Measurements from ENCODE around the gene EMILIN2. TPM values are rescaled to one million over a fixed set of nuclear protein-coding genes. Genes with fewer than 3 reads are reported as not detected.
A peak's percentile ranks its signal among the peaks of the same experiment; 100 is the strongest.

Gene EMILIN2
- total and polyA plus RNA-seq, 9 of the 15 experiments (the other 6 are each of a cell fraction or from before 2014, with no cell fraction given): 0.01 to 0.40 (median 0.19) TPM

DNA sequence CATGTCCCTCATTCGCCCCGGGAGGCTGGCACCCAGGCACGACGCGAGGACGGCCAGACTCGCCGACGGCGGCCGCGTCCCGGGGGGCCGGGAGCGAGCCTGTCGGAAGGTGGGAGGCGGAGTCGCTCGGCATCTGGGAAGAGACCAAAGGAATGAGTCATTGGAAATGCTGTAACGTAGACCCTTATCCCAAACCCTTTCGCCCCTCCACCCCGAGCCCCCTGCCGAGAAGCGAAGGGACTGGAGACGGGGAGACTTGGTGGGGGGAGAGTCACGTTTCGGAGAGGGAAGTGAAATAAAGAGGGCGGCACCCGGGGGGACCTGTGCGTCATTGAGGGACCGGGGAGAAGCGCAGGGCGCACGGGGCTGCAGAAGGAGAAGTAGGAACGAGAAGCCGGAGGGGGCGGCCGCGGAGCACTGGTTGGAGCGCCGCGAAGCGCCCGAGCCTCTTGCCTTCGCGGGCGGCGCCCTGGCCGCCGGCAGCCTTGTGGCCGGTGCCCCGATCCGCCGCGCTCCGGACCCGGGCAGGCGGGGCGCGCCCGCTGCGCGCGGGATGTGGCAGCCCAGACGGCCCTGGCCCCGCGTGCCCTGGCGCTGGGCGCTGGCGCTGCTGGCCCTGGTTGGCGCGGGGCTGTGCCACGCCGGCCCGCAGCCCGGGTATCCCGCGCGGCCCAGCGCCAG lies at the start of gene EMILIN2 (continued):
- 0 out of 2 replicates have a peak, but pooled peaks have one; percentile 29 for TF ChIP-seq BCOR (IDR thresholded peaks at IDR 0.05)
- TF ChIP-seq BHLHE40 (IDR thresholded peaks at IDR 0.05; ENCODE audit: low read length): peak; percentile 35; the same call in 1 of the 2 replicates
- TF ChIP-seq, protein P1, sequence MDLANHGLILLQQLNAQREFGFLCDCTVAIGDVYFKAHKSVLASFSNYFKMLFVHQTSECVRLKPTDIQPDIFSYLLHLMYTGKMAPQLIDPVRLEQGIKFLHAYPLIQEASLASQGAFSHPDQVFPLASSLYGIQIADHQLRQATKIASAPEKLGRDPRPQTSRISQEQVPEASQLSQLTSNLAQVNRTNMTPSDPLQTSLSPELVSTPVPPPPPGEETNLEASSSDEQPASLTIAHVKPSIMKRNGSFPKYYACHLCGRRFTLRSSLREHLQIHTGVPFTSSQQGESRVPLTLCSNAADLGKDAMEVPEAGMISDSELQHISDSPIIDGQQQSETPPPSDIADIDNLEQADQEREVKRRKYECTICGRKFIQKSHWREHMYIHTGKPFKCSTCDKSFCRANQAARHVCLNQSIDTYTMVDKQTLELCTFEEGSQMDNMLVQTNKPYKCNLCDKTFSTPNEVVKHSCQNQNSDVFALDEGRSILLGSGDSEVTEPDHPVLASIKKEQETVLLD (IDR thresholded peaks at IDR 0.05): peak; percentile 51; the same call in 1 of the 2 replicates
- peak; percentile 7; the same call in 1 of the 2 replicates for TF ChIP-seq HDAC6 (IDR thresholded peaks at IDR 0.05; ENCODE audit: low read depth, low read length)
- peak; percentile 25; the same call in 1 of the 2 replicates for TF ChIP-seq JUND (IDR thresholded peaks at IDR 0.05; ENCODE audit: borderline replicate concordance, low read depth, low read length)
- no peak; the same call in 2 of the 3 replicates for TF ChIP-seq JUND (tag; IDR thresholded peaks at IDR 0.05; ENCODE audit: borderline replicate concordance, low read depth, low read length)
- no peak for TF ChIP-seq LCOR (CRISPR knock-in tag; IDR thresholded peaks at IDR 0.05)
- TF ChIP-seq HDAC1 (IDR thresholded peaks at IDR 0.05): 0 out of 4 replicates have a peak, but pooled peaks of 1 of the 2 experiments have one; percentile 22
- TF ChIP-seq, protein P2, sequence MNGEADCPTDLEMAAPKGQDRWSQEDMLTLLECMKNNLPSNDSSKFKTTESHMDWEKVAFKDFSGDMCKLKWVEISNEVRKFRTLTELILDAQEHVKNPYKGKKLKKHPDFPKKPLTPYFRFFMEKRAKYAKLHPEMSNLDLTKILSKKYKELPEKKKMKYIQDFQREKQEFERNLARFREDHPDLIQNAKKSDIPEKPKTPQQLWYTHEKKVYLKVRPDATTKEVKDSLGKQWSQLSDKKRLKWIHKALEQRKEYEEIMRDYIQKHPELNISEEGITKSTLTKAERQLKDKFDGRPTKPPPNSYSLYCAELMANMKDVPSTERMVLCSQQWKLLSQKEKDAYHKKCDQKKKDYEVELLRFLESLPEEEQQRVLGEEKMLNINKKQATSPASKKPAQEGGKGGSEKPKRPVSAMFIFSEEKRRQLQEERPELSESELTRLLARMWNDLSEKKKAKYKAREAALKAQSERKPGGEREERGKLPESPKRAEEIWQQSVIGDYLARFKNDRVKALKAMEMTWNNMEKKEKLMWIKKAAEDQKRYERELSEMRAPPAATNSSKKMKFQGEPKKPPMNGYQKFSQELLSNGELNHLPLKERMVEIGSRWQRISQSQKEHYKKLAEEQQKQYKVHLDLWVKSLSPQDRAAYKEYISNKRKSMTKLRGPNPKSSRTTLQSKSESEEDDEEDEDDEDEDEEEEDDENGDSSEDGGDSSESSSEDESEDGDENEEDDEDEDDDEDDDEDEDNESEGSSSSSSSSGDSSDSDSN (IDR thresholded peaks at IDR 0.05; ENCODE audit: borderline replicate concordance in 1 of 2, low read depth in 2 of 2, low read length in 2 of 2): 0 out of 4 replicates have a peak, but pooled peaks of 1 of the 2 experiments have one; percentile 69
- no peak for TF ChIP-seq JUN (IDR thresholded peaks at IDR 0.05; ENCODE audit: borderline replicate concordance, low read depth, low read length)
- no peak for TF ChIP-seq JUN (CRISPR knock-in tag; IDR thresholded peaks at IDR 0.05; ENCODE audit: borderline replicate concordance)
- 0 out of 2 replicates have a peak, but pooled peaks have one; percentile 14 for TF ChIP-seq SPI1 (IDR thresholded peaks at IDR 0.05; ENCODE audit: borderline replicate concordance, low read depth, low read length)
- peak; percentile 39; the same call in 1 of the 2 replicates for TF ChIP-seq SMARCE1 (IDR thresholded peaks at IDR 0.05)
- TF ChIP-seq EWSR1 (IDR thresholded peaks at IDR 0.05; ENCODE audit: borderline replicate concordance, low read depth, partially characterized antibody): no peak
- TF ChIP-seq, protein P3, sequence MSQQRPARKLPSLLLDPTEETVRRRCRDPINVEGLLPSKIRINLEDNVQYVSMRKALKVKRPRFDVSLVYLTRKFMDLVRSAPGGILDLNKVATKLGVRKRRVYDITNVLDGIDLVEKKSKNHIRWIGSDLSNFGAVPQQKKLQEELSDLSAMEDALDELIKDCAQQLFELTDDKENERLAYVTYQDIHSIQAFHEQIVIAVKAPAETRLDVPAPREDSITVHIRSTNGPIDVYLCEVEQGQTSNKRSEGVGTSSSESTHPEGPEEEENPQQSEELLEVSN (IDR thresholded peaks at IDR 0.05; ENCODE audit: borderline replicate concordance in 1 of 2, extremely low read depth in 1 of 2, insufficient read depth in 1 of 2, insufficient read length in 1 of 2, low read depth in 1 of 2, low read length in 1 of 2, poor library complexity in 1 of 2, severe bottlenecking in 1 of 2): peak in 1 of 2 experiments; percentile 82
- TF ChIP-seq HDAC2 (IDR thresholded peaks at IDR 0.05): 0 out of 2 replicates have a peak, but pooled peaks have one; percentile 43
- 0 out of 2 replicates have a peak, but pooled peaks have one; percentile 45 for TF ChIP-seq MTA3 (IDR thresholded peaks at IDR 0.05; ENCODE audit: borderline replicate concordance)
- TF ChIP-seq KDM5B (IDR thresholded peaks at IDR 0.05; ENCODE audit: insufficient replicate concordance, low read depth, low read length): peak; percentile 23
- TF ChIP-seq, protein P4, sequence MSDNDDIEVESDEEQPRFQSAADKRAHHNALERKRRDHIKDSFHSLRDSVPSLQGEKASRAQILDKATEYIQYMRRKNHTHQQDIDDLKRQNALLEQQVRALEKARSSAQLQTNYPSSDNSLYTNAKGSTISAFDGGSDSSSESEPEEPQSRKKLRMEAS (CRISPR knock-in tag; IDR thresholded peaks at IDR 0.05): 0 out of 2 replicates have a peak, but pooled peaks have one; percentile 18
- TF ChIP-seq CREB1 (IDR thresholded peaks at IDR 0.05): no peak
- TF ChIP-seq CREB1 (CRISPR knock-in tag; IDR thresholded peaks at IDR 0.05): peak; percentile 9; the same call in 1 of the 2 replicates
- no peak for TF ChIP-seq ZSCAN32 (CRISPR knock-in tag; IDR thresholded peaks at IDR 0.05)
